Retina (tissue), 1 donor: Measurements from ENCODE around the gene HHATL.

Source experiments
- DNase-seq: peaks from one replicate; pipeline ENCODE4 v3.0.0-alpha.2; 2016

HHATL gene

DNA sequence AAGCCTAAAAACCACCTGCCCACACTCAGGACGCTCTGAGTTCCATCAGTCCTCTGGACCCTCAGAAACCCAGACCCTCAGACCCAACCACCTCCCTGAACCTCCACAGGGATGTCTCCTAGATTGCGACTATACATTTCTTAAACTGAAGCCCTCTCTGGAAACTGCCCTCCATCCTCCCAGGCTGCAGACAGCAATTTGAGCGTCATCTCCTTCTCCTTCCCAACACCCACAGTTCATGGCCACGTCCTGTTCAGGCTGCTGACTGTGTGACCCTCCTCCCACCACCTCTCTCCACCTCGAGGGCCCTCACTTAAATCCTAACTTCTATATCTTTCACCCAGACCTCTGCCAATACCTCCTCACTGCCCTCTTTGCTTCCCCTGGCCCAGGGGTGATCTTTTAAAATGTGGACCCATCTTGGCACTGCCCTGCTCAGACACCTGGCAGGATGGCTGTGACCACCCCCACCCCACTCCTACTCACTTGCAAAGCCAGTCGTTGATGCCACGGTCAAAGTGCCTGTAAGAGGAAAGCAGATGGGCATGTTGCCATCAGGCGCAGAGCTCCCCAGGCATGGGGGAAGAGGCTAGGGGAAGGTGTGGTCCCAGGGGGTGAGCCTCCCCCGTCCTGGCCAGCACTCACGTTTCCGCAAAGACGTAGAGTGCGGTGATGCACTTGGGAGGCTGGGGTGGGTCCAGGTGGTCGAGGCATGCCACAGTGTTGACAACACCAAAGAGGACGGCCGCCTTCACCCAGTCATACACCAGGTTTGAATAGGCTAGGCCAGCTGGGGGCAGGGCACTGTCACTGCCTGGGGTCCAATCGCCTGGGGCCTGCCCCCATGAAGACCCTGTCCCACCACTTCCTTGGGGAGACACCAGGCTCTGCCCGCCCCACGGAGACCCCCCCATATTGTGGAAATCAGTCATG, 6.0 kb downstream of the HHATL start:
- DNase-seq, result no peak

- DNase-seq, result no peak
Measured at GRCh38 chr3:42694366-42694765, 8.2 kb downstream of the HHATL start.

DNA sequence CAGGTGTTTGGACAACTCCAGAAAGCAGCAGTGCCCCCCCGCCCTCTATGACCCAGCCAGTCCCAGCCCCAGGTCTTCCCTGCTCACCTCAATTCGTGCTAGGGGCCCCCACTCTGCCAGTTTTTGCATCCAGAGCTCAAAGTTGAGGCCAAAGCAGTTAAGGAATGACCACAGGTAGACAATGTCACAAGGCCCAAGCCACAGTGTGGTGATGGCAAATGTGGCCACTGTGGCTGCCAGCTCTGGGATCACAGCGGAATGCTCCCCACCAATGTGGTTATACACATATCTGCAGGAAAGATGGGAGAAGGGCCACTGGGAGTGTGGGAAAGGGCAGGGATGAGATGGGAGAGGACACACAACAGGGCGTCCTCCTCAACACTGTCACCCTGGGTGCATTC, 9.1 kb downstream of the HHATL start:
- DNase-seq, result no peak

- DNase-seq, result no peak
Measured at GRCh38 chr3:42692667-42693529, 9.7 kb downstream of the HHATL start.

- DNase-seq, result no peak
Measured at GRCh38 chr3:42691816-42692666, 10.6 kb downstream of the HHATL start.

DNA sequence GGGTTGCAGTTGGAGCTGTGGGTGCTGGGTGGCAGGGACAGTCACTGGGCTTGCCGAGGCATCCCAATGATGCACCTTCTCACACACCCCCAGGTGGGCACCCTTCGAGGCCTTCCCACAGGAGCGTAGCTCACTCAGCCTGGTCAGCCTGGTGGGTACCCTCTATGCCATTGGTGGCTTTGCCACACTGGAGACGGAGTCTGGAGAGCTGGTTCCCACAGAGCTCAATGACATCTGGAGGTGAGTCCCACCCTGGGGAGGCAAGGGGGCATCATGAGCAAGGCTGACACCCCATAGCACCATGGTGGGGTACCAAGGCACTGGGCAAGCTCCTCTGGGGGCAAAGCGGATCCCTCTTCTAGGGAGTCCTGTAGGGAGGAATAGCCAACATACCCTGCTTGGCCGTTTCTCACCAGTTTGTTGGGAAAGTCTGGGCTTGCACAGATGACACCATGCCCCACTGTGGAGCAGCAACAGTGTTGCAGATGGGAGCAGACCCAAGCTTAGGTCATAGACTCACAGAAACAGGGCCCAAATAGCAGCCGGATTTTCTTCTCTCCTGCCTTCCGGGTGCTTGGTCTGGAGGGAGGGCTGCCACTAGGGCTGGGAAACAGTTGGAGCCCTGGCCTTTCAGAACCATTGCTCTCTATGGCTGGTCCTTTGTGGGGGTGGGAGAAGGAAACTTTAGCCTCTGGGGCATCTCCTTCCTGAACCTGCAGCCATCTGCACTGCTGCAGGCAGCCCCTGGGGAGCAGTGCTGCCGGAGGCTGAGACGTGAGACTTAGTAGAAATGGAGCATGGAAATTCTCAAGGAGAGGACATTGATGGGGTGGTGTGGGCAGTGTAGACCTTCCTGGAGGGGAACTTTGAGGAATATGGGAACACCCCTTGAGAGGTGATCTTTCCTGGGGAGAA, 11.6 kb downstream of the HHATL start:
- DNase-seq, result no peak

GRCh38 chr3:42690191-42690590, 12.4 kb downstream of the HHATL start:
- no peak for DNase-seq

DNA sequence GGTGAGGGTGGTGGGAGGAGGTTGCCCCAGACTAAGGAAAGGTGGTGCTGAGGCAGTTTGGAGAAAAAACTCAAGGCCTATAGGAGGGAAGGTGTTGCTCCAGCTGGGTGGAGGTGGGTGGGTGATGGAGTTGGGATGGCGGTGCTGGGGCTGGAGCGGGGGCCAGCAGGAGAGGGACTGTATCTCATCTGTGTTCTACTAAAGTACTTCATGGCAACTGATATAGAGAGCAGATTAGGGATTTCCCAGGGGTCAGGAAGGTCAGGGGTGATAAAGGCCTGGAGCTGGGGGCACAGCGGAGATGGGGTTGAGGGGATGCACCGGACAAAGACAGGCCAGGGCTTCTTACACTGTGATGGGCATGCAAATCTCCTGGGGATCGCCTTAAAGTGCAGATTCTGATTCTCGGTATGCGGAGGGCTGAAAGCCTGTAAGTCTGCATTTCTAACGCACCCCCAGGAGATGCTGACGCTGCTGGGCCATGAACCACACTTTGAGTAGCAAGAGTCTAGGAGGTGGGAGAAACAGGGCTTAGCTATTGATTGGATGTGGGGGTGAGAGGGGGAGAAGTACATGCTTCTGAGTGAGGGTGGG, 13.1 kb downstream of the HHATL start:
- DNase-seq, result peak; percentile 14

DNA sequence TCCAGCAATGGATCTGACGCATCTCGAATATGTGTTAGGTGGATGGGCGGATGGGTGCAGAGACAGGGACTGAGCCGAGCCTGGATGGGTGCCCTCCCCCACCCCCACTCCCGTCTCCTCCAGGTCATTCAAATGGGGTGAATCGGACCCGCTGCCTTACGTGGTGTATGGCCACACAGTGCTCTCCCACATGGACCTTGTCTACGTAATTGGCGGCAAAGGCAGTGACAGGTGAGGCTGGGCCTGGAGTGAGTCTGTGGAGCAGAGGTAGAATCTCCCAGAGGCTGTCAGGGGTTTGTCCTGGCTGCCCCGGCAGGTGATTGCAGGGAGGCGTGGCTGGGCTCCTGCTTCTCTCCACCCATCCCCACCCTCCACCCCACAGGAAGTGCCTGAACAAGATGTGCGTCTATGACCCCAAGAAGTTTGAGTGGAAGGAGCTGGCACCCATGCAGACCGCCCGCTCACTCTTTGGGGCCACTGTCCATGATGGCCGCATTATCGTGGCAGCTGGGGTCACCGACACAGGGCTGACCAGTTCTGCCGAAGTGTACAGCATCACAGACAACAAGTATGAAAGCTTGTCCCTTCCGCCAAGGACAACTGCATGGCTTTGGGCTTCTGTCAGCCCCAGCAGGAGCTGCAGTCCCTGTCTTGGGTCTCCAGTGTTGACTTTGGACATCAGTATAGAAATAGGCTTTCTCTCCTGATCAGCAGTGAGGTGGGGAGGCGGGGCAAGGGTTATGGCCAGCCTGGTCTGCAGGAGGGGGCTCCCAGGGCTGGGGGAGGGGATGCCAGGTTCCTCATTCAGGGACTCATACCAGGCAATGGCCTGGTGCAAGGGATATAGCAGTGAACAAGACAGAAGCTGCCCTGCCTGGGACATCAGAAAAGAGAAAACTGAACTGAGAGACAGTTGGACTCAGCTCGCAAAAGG, 13.8 kb downstream of the HHATL start:
- DNase-seq, result no peak

DNA sequence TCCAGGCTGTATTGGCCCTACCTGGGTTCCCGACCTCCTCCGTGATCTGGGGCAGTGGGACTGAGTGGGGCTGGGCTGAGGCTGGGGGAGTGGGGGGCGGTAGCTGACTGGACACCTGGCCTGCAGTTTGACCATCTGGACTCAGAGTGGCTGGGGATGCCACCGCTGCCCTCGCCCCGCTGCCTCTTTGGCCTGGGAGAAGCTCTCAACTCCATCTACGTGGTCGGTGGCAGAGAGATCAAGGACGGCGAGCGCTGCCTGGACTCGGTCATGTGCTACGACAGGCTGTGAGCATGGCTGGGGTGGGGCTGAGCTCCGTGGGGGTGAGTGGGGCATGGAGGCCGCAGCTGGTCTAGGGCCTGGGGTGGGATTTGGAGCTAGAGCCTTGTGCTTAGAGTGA, 14.6 kb downstream of the HHATL start:
- no peak for DNase-seq

GRCh38 chr3:42686832-42687650, 15.6 kb downstream of the HHATL start:
- DNase-seq, result no peak

- peak; percentile 69 for DNase-seq
Measured at GRCh38 chr3:42685891-42686820, 16.4 kb downstream of the HHATL start.

GRCh38 chr3:42685363-42685881, 17.2 kb downstream of the HHATL start, which contains the start of gene KLHL40:
KLHL40 (plus strand) TSS chr3:42685537; CDS start chr3:42685619, 82 bp downstream.
- DNase-seq, result no peak

DNA sequence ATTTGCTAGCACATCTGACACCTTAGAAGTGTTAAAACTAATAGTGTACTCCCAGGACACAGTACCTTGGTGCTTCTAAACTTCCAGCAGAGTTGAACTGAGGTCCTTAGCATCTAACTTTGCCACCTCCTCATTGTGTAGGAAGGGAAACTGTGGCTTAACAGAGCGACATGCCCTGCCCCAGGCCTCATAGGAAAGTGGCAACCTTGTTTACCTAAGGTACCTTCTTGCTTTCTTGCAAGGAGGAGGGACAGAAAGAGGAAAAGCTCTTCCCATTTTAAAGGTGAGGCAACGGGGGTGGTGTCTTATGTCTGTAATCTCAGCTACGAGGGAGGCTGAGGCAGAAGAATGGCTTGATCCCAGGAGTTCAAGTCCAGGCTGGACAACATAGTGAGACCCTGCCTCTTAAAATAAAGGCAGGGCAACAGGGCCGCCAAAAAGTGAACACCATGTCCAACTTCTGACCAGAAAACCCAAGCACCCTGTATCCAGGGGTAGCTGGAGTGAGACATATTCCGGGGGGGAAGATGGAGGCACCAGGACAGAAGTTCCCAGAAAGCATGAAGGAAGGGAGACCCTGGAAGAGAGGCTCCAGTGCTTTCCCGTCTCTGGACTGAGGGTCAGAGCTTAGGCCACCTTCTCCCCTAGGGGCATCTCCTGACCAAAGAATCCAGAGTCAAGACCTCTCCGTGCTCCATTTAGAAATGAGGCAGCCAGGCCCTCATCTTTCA, 17.8 kb downstream of the HHATL start:
- DNase-seq, result no peak

DNA sequence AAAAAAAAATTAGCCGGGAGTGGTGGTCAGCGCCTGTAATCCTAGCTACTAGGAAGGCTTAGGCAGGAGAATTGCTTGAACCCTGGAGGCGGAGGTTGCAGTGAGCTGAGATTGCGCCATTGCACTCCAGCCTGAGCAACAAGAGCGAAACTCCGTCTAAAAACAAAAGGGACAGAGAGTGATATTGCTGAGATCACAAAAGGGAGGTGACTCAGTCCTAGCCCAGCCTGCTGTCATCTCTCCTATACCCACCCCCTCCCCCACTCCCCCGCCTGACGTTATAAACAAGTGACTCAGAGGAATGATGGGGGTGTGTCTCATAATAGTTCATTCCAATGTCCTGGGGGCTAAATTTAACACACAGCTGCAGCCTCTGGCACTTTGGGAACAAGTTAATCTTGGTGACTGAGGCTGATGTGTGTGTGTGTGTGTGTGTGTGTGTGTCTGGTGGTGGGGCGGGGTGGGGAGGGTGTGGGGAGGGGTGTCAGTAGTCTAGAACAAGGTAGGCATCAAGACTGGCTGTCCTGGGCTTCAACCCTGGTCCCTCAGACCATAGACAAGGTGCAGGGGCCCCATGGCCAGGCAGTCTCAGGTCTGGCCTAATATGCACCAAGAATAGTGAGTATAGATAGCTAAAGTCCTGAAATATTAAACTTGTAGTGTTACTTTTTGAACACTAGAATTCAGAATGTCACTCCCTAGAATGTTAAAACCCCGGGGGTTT, 18.6 kb downstream of the HHATL start:
- no peak for DNase-seq
